NCI-H1417 (cell line): ENCODE data around the gene TNPO3.
A peak's percentile ranks its signal among the peaks of the same experiment; 100 is the strongest.

Source experiments
- DNase-seq, 3 experiments: peaks; one replicate each; lab custom pipeline; 2025; lab: John Stamatoyannopoulos, UW

Gene TNPO3

GRCh38 chr7:128938544-128939074, 116.3 kb downstream of the TNPO3 start:
- DNase-seq: peak in 2 of 3 experiments; percentile 66 to 73

- DNase-seq: peak; percentile 10 to 77 (median 77)
These were observed 117.0 kb downstream of the TNPO3 start, which contains the start of gene IRF5 for GRCh38 chr7:128937647-128938543. Gene IRF5 (plus strand): TSS chr7:128937927. CDS start chr7:128942082, 4,155 bp downstream.

GRCh38 chr7:128937271-128937646, 117.7 kb downstream of the TNPO3 start:
- DNase-seq: no peak

- DNase-seq: no peak
These were observed 118.1 kb downstream of the TNPO3 start for GRCh38 chr7:128936798-128937197.

GRCh38 chr7:128935342-128935730, 119.6 kb downstream of the TNPO3 start:
- DNase-seq: no peak

- no peak for DNase-seq
These were observed 120.3 kb downstream of the TNPO3 start for GRCh38 chr7:128934361-128935341.

GRCh38 chr7:128933180-128933891, 121.6 kb downstream of the TNPO3 start:
- DNase-seq: no peak

- no peak for DNase-seq
These were observed 122.1 kb downstream of the TNPO3 start for GRCh38 chr7:128932862-128933179.

GRCh38 chr7:128931965-128932861, 122.7 kb downstream of the TNPO3 start:
- no peak for DNase-seq

GRCh38 chr7:128931190-128931798, 123.6 kb downstream of the TNPO3 start:
- no peak for DNase-seq

GRCh38 chr7:128928882-128929788, 125.8 kb downstream of the TNPO3 start:
- no peak for DNase-seq

GRCh38 chr7:128928159-128928813, 126.6 kb downstream of the TNPO3 start:
- DNase-seq: no peak

- DNase-seq: no peak
These were observed 130.0 kb downstream of the TNPO3 start for GRCh38 chr7:128924707-128925588.

- DNase-seq: no peak
These were observed 131.5 kb downstream of the TNPO3 start for GRCh38 chr7:128923411-128923800.

- DNase-seq: no peak
These were observed 132.2 kb downstream of the TNPO3 start for GRCh38 chr7:128922496-128923410.

GRCh38 chr7:128921866-128922440, 133.0 kb downstream of the TNPO3 start:
- no peak for DNase-seq
